ENCODE measurements around the gene ORC6. TPM values are rescaled to one million over a fixed set of nuclear protein-coding genes. Genes with fewer than 3 reads are reported as not detected.
A peak's percentile ranks its signal among the peaks of the same experiment; 100 is the strongest.

Gene ORC6
- total RNA-seq, 1 donor from 2014 or later: 1.4 TPM

- Histone ChIP-seq H3K36me3 (peaks cover 29% of the 10 kb centered on the region), H3K9me3 (replicated peaks) (no peaks in the 10 kb centered on the region), H3K27me3 (ENCODE audit: low read depth) (no peaks in the 10 kb centered on the region), H3K4me1 (peaks cover 87% of the 10 kb centered on the region), H3K27ac (replicated peaks) (peak overlapping the region; percentile 79), H3K4me3 (no peak overlapping the region)
- no peak for DNase-seq
- intact Hi-C loops (cut with micrococcal nuclease): no loop called here
- no peak for TF ChIP-seq CTCF (IDR thresholded peaks at IDR 0.05; ENCODE audit: borderline replicate concordance)
Observed at GRCh38 chr16:46733319-46733830, 43.9 kb downstream of the ORC6 start.

GRCh38 chr16:46736695-46737094 is 47.2 kb downstream of the ORC6 start:
- DNase-seq: no peak
- peaks cover 27% of the 10 kb centered on the region for H3K36me3 ChIP-seq
- no peak overlapping the region for H3K4me3 ChIP-seq
- H3K4me1 ChIP-seq: peaks cover 84% of the 10 kb centered on the region
- peak overlapping the region; percentile 96 for H3K27ac ChIP-seq (replicated peaks)
- TF ChIP-seq CTCF (IDR thresholded peaks at IDR 0.05; ENCODE audit: borderline replicate concordance): no peak
- intact Hi-C loops (cut with micrococcal nuclease): no loop called here
- H3K27me3 ChIP-seq (ENCODE audit: low read depth): no peaks in the 10 kb centered on the region
- H3K9me3 ChIP-seq (replicated peaks): no peaks in the 10 kb centered on the region

- Histone ChIP-seq H3K4me1 (peaks cover 78% of the 10 kb centered on the region), H3K36me3 (peaks cover 19% of the 10 kb centered on the region), H3K4me3 (no peak overlapping the region), H3K9me3 (replicated peaks) (no peaks in the 10 kb centered on the region), H3K27me3 (ENCODE audit: low read depth) (no peaks in the 10 kb centered on the region), H3K27ac (replicated peaks) (peak overlapping the region; percentile 96)
- intact Hi-C loops (cut with micrococcal nuclease): no loop called here
- no peak for TF ChIP-seq CTCF (IDR thresholded peaks at IDR 0.05; ENCODE audit: borderline replicate concordance)
- DNase-seq: no peak
Observed at GRCh38 chr16:46737621-46738214, 48.3 kb downstream of the ORC6 start.

- H3K9me3 ChIP-seq (replicated peaks): no peaks in the 10 kb centered on the region
- DNase-seq: no peak
- no peaks in the 10 kb centered on the region for H3K27me3 ChIP-seq (ENCODE audit: low read depth)
- H3K4me3 ChIP-seq: no peak overlapping the region
- H3K36me3 ChIP-seq: peaks cover 19% of the 10 kb centered on the region
- H3K27ac ChIP-seq (replicated peaks): peak overlapping the region; percentile 96
- no peak for TF ChIP-seq CTCF (IDR thresholded peaks at IDR 0.05; ENCODE audit: borderline replicate concordance)
- peaks cover 82% of the 10 kb centered on the region for H3K4me1 ChIP-seq
- intact Hi-C loops (cut with micrococcal nuclease): no loop called here
Observed at GRCh38 chr16:46739934-46740333, 50.5 kb downstream of the ORC6 start.

GRCh38 chr16:46743232-46743719 is 53.8 kb downstream of the ORC6 start:
- no peaks in the 10 kb centered on the region for H3K27me3 ChIP-seq (ENCODE audit: low read depth)
- TF ChIP-seq CTCF (IDR thresholded peaks at IDR 0.05; ENCODE audit: borderline replicate concordance): no peak
- no peaks in the 10 kb centered on the region for H3K9me3 ChIP-seq (replicated peaks)
- H3K4me3 ChIP-seq: peak overlapping the region; percentile 72
- peak; percentile 46 for DNase-seq
- peaks cover 52% of the 10 kb centered on the region for H3K4me1 ChIP-seq
- peaks cover 8% of the 10 kb centered on the region for H3K36me3 ChIP-seq
- H3K27ac ChIP-seq (replicated peaks): peak overlapping the region; percentile 96
- intact Hi-C loops (cut with micrococcal nuclease): no loop called here

Data from left ventricle myocardium inferior (tissue), 1 donor.